MG63 (cell line): Measurements from ENCODE around the gene PREX1. TPM values are rescaled to one million over a fixed set of nuclear protein-coding genes. Genes with fewer than 3 reads are reported as not detected.

ENCODE experiments used
- DNase-seq: peaks from one replicate; pipeline ENCODE4 v3.0.0-alpha.2; 2020
- H3K27me3 ChIP-seq: fragments of 250-450 bp; sonication (Bioruptor Pico); 2 replicates; pipeline ENCODE4 v1.5.1; 2020; ENCODE audit warnings: mild to moderate bottlenecking, moderate library complexity
- H3K36me3 ChIP-seq: fragments of 250-450 bp; sonication (Bioruptor Pico); 2 replicates; pipeline ENCODE4 v1.5.1; 2020; ENCODE audit warnings: mild to moderate bottlenecking, moderate library complexity
- H3K4me3 ChIP-seq: fragments of 250-450 bp; sonication (Bioruptor Pico); 2 replicates; pipeline ENCODE4 v1.5.1; 2020; ENCODE audit warnings: mild to moderate bottlenecking, moderate library complexity
- H3K9me3 ChIP-seq: fragments of 250-450 bp; sonication (Bioruptor Pico); 2 replicates; pipeline ENCODE4 v1.5.1; 2020; ENCODE audit warnings: mild to moderate bottlenecking, moderate library complexity
- total RNA-seq: library from RNA; depleted of rRNA; stranded (reverse); fragments of >200 nt; shearing (Covaris generic); gene quantifications from 2 replicates; pipeline ENCODE4 v1.2.3, GENCODE V29; 2014; ENCODE audit warnings: low replicate concordance

Gene PREX1
- total RNA-seq, 1 experiment from 2014 or later, result 5.8 TPM

- Histone ChIP-seq H3K4me3 (no peak overlapping the region), H3K36me3 (no peaks in the 10 kb centered on the region), H3K9me3 (peaks cover 18% of the 10 kb centered on the region), H3K27me3 (no peaks in the 10 kb centered on the region)
- DNase-seq, result no peak
Measured at GRCh38 chr20:48807586-48808381, 20.0 kb downstream of the PREX1 start.

GRCh38 chr20:48807051-48807450, 20.7 kb downstream of the PREX1 start:
- Histone ChIP-seq H3K9me3 (peaks cover 18% of the 10 kb centered on the region), H3K36me3 (no peaks in the 10 kb centered on the region), H3K4me3 (no peak overlapping the region), H3K27me3 (no peaks in the 10 kb centered on the region)
- DNase-seq, result no peak

- H3K4me3 ChIP-seq, result no peak overlapping the region
- peaks cover 18% of the 10 kb centered on the region for H3K9me3 ChIP-seq
- DNase-seq, result no peak
- H3K27me3 ChIP-seq, result no peaks in the 10 kb centered on the region
- no peaks in the 10 kb centered on the region for H3K36me3 ChIP-seq
Measured at GRCh38 chr20:48805716-48806115, 22.1 kb downstream of the PREX1 start.

GRCh38 chr20:48805286-48805685, 22.5 kb downstream of the PREX1 start:
- no peak for DNase-seq
- Histone ChIP-seq H3K9me3 (peaks cover 18% of the 10 kb centered on the region), H3K4me3 (no peak overlapping the region), H3K27me3 (no peaks in the 10 kb centered on the region), H3K36me3 (no peaks in the 10 kb centered on the region)

GRCh38 chr20:48804300-48804980, 23.4 kb downstream of the PREX1 start:
- Histone ChIP-seq H3K36me3 (no peaks in the 10 kb centered on the region), H3K9me3 (peaks cover 18% of the 10 kb centered on the region), H3K4me3 (no peak overlapping the region), H3K27me3 (no peaks in the 10 kb centered on the region)
- DNase-seq, result no peak

- DNase-seq, result no peak
- Histone ChIP-seq H3K36me3 (no peaks in the 10 kb centered on the region), H3K27me3 (no peaks in the 10 kb centered on the region), H3K4me3 (no peak overlapping the region), H3K9me3 (peaks cover 15% of the 10 kb centered on the region)
Measured at GRCh38 chr20:48803176-48804053, 24.4 kb downstream of the PREX1 start.

GRCh38 chr20:48802647-48803046, 25.2 kb downstream of the PREX1 start:
- Histone ChIP-seq H3K4me3 (no peak overlapping the region), H3K36me3 (no peaks in the 10 kb centered on the region), H3K9me3 (peaks cover 12% of the 10 kb centered on the region), H3K27me3 (no peaks in the 10 kb centered on the region)
- DNase-seq, result no peak

GRCh38 chr20:48802216-48802615, 25.6 kb downstream of the PREX1 start:
- no peak for DNase-seq
- peaks cover 8% of the 10 kb centered on the region for H3K9me3 ChIP-seq
- H3K36me3 ChIP-seq, result no peaks in the 10 kb centered on the region
- no peak overlapping the region for H3K4me3 ChIP-seq
- no peaks in the 10 kb centered on the region for H3K27me3 ChIP-seq

- DNase-seq, result no peak
- H3K9me3 ChIP-seq, result no peaks in the 10 kb centered on the region
- no peaks in the 10 kb centered on the region for H3K27me3 ChIP-seq
- no peak overlapping the region for H3K4me3 ChIP-seq
- no peaks in the 10 kb centered on the region for H3K36me3 ChIP-seq
Measured at GRCh38 chr20:48801197-48801596, 26.6 kb downstream of the PREX1 start.

- no peak for DNase-seq
- Histone ChIP-seq H3K9me3 (no peaks in the 10 kb centered on the region), H3K4me3 (no peak overlapping the region), H3K36me3 (no peaks in the 10 kb centered on the region), H3K27me3 (no peaks in the 10 kb centered on the region)
Measured at GRCh38 chr20:48800177-48800576, 27.6 kb downstream of the PREX1 start.

- Histone ChIP-seq H3K27me3 (no peaks in the 10 kb centered on the region), H3K4me3 (no peak overlapping the region), H3K36me3 (no peaks in the 10 kb centered on the region), H3K9me3 (no peaks in the 10 kb centered on the region)
- DNase-seq, result no peak
Measured at GRCh38 chr20:48799328-48800105, 28.3 kb downstream of the PREX1 start.

- no peaks in the 10 kb centered on the region for H3K27me3 ChIP-seq
Measured at GRCh38 chr20:48797850-48798747, 29.7 kb downstream of the PREX1 start.

GRCh38 chr20:48797275-48797825, 30.4 kb downstream of the PREX1 start:
- H3K9me3 ChIP-seq, result no peaks in the 10 kb centered on the region
- H3K27me3 ChIP-seq, result no peaks in the 10 kb centered on the region
- H3K36me3 ChIP-seq, result no peaks in the 10 kb centered on the region
- no peak overlapping the region for H3K4me3 ChIP-seq
- DNase-seq, result no peak

More at GRCh38 chr20:48797850-48798747, 29.7 kb downstream of the PREX1 start:
- no peak for DNase-seq
- no peaks in the 10 kb centered on the region for H3K9me3 ChIP-seq
- H3K4me3 ChIP-seq, result no peak overlapping the region
- no peaks in the 10 kb centered on the region for H3K36me3 ChIP-seq

- Histone ChIP-seq H3K36me3 (no peaks in the 10 kb centered on the region), H3K4me3 (no peak overlapping the region), H3K27me3 (no peaks in the 10 kb centered on the region), H3K9me3 (no peaks in the 10 kb centered on the region)
- DNase-seq, result no peak
Measured at GRCh38 chr20:48795732-48796131, 32.1 kb downstream of the PREX1 start.

- DNase-seq, result no peak
- Histone ChIP-seq H3K4me3 (no peak overlapping the region), H3K36me3 (no peaks in the 10 kb centered on the region), H3K27me3 (no peaks in the 10 kb centered on the region), H3K9me3 (no peaks in the 10 kb centered on the region)
Measured at GRCh38 chr20:48794816-48795457, 32.9 kb downstream of the PREX1 start.
